HG03558 (cell line): ENCODE results near the gene GINS2.

Experiments used
- ATAC-seq: cut with Tn5 transposase; IDR thresholded peaks from one replicate; pipeline ENCODE4 v1.9.1; 2021; ENCODE audit warnings: moderate number of reproducible peaks; ENCODE audit not compliant: unreplicated experiment; ENCODE audit errors: extremely low read depth

GINS2 gene

GRCh38 chr16:85673529-85674417 lies 15.0 kb downstream of the GINS2 start:
- no peak for ATAC-seq

- ATAC-seq, result no peak
Observed at GRCh38 chr16:85670840-85671239, 17.9 kb downstream of the GINS2 start.

GRCh38 chr16:85668676-85669424 lies 19.9 kb downstream of the GINS2 start:
- ATAC-seq, result no peak

- ATAC-seq, result no peak
Observed at GRCh38 chr16:85667841-85668413, 20.8 kb downstream of the GINS2 start.

GRCh38 chr16:85667261-85667660 lies 21.5 kb downstream of the GINS2 start:
- no peak for ATAC-seq

GRCh38 chr16:85665929-85666328 lies 22.8 kb downstream of the GINS2 start:
- ATAC-seq, result no peak

- ATAC-seq, result no peak
Observed at GRCh38 chr16:85665373-85665740, 23.4 kb downstream of the GINS2 start.

- no peak for ATAC-seq
Observed at GRCh38 chr16:85664580-85665372, 24.0 kb downstream of the GINS2 start.

- ATAC-seq, result no peak
Observed at GRCh38 chr16:85663891-85664321, 24.8 kb downstream of the GINS2 start.

GRCh38 chr16:85662976-85663830 lies 25.6 kb downstream of the GINS2 start:
- ATAC-seq, result no peak

- ATAC-seq, result no peak
Observed at GRCh38 chr16:85662482-85662812, 26.3 kb downstream of the GINS2 start.

- no peak for ATAC-seq
Observed at GRCh38 chr16:85661740-85662481, 26.8 kb downstream of the GINS2 start.

- ATAC-seq, result no peak
Observed at GRCh38 chr16:85660843-85661739, 27.7 kb downstream of the GINS2 start.

- ATAC-seq, result no peak
Observed at GRCh38 chr16:85659805-85660511, 28.8 kb downstream of the GINS2 start.

- no peak for ATAC-seq
Observed at GRCh38 chr16:85659336-85659735, 29.4 kb downstream of the GINS2 start.

- no peak for ATAC-seq
Observed at GRCh38 chr16:85658504-85659326, 30.0 kb downstream of the GINS2 start.
